ENCODE data around the gene SMAD1.

The SMAD1 gene

GRCh38 chr4:145481164-145481941 is at the start of gene SMAD1:
SMAD1 (plus strand) TSS chr4:145481853; CDS start chr4:145514614, 32,761 bp downstream.
- peak in 1 of 3 donors; percentile 30 for DNase-seq (ENCODE audit: low read depth in 3 of 3, low spot score in 1 of 3)

- no peak for DNase-seq (ENCODE audit: low read depth in 3 of 3, low spot score in 1 of 3)
Observed at GRCh38 chr4:145433684-145434083, 48.0 kb upstream of the SMAD1 start.

GRCh38 chr4:145435646-145436045 is 46.0 kb upstream of the SMAD1 start:
- DNase-seq (ENCODE audit: low read depth in 3 of 3, low spot score in 1 of 3) = no peak

- DNase-seq (ENCODE audit: low read depth in 3 of 3, low spot score in 1 of 3) = no peak
Observed at GRCh38 chr4:145436114-145436513, 45.5 kb upstream of the SMAD1 start.

GRCh38 chr4:145436796-145437195 is 44.9 kb upstream of the SMAD1 start:
- DNase-seq (ENCODE audit: low read depth in 3 of 3, low spot score in 1 of 3) = no peak

- no peak for DNase-seq (ENCODE audit: low read depth in 3 of 3, low spot score in 1 of 3)
Observed at GRCh38 chr4:145437466-145437865, 44.2 kb upstream of the SMAD1 start.

- no peak for DNase-seq (ENCODE audit: low read depth in 3 of 3, low spot score in 1 of 3)
Observed at GRCh38 chr4:145438298-145438697, 43.4 kb upstream of the SMAD1 start.

- no peak for DNase-seq (ENCODE audit: low read depth in 3 of 3, low spot score in 1 of 3)
Observed at GRCh38 chr4:145440292-145441007, 41.2 kb upstream of the SMAD1 start.

- no peak for DNase-seq (ENCODE audit: low read depth in 3 of 3, low spot score in 1 of 3)
Observed at GRCh38 chr4:145446184-145446583, 35.5 kb upstream of the SMAD1 start.

- no peak for DNase-seq (ENCODE audit: low read depth in 3 of 3, low spot score in 1 of 3)
Observed at GRCh38 chr4:145451895-145452294, 29.8 kb upstream of the SMAD1 start.

- DNase-seq (ENCODE audit: low read depth in 3 of 3, low spot score in 1 of 3) = no peak
Observed at GRCh38 chr4:145452447-145453162, 29.0 kb upstream of the SMAD1 start.

GRCh38 chr4:145453163-145453520 is 28.5 kb upstream of the SMAD1 start:
- DNase-seq (ENCODE audit: low read depth in 3 of 3, low spot score in 1 of 3) = no peak

GRCh38 chr4:145473203-145473602 is 8.4 kb upstream of the SMAD1 start:
- DNase-seq (ENCODE audit: low read depth in 3 of 3, low spot score in 1 of 3) = no peak

GRCh38 chr4:145480257-145480656 is 1.4 kb upstream of the SMAD1 start:
- DNase-seq (ENCODE audit: low read depth in 3 of 3, low spot score in 1 of 3) = no peak

GRCh38 chr4:145481942-145482208 is 222 bp downstream of the SMAD1 start:
- DNase-seq (ENCODE audit: low read depth in 3 of 3, low spot score in 1 of 3) = no peak

- peak in 2 of 3 donors; percentile 1 to 56 for DNase-seq (ENCODE audit: low read depth in 3 of 3, low spot score in 1 of 3)
Observed at GRCh38 chr4:145482209-145483037, 770 bp downstream of the SMAD1 start.

GRCh38 chr4:145483514-145483913 is 1.9 kb downstream of the SMAD1 start:
- no peak for DNase-seq (ENCODE audit: low read depth in 3 of 3, low spot score in 1 of 3)

- DNase-seq (ENCODE audit: low read depth in 3 of 3, low spot score in 1 of 3) = no peak
Observed at GRCh38 chr4:145484225-145484846, 2.7 kb downstream of the SMAD1 start.

- DNase-seq (ENCODE audit: low read depth in 3 of 3, low spot score in 1 of 3) = no peak
Observed at GRCh38 chr4:145485120-145485519, 3.5 kb downstream of the SMAD1 start.

GRCh38 chr4:145486603-145487002 is 5.0 kb downstream of the SMAD1 start:
- DNase-seq (ENCODE audit: low read depth in 3 of 3, low spot score in 1 of 3) = no peak

GRCh38 chr4:145487631-145488030 is 6.0 kb downstream of the SMAD1 start:
- DNase-seq (ENCODE audit: low read depth in 3 of 3, low spot score in 1 of 3) = no peak

Measured in stimulated activated CD4-positive, alpha-beta T cell treated with anti-CD3 and anti-CD28 coated beads, TNF-alpha, amount 100 ng/mL, for 1 hour (primary cell).